Suppressor macrophage (primary cell): Measurements from ENCODE around the gene AFF3.
"Not testable (repeated sequence)": the region's sequence is repeated elsewhere in the genome, so short reads cannot be mapped to it uniquely, and the experiment has no call there.

Experiments
- DNase-seq, 4 experiments: peaks; one replicate each; pipeline ENCODE4 v3.0.0-alpha.2; 2020 to 2022

The AFF3 gene

GRCh38 chr2:100145893-100146656 is 3.7 kb upstream of the AFF3 start:
- no peak for DNase-seq

- no peak for DNase-seq
Measured at GRCh38 chr2:100143286-100143685, 896 bp upstream of the AFF3 start.

GRCh38 chr2:100141906-100142305 is 484 bp downstream of the AFF3 start:
- DNase-seq: peak in 1 of 4 experiments; percentile 7

GRCh38 chr2:100140582-100140981 is 1.8 kb downstream of the AFF3 start:
- peak; percentile 64 to 84 (median 74) for DNase-seq

- no peak for DNase-seq
Measured at GRCh38 chr2:100137866-100138570, 4.4 kb downstream of the AFF3 start.

DNA sequence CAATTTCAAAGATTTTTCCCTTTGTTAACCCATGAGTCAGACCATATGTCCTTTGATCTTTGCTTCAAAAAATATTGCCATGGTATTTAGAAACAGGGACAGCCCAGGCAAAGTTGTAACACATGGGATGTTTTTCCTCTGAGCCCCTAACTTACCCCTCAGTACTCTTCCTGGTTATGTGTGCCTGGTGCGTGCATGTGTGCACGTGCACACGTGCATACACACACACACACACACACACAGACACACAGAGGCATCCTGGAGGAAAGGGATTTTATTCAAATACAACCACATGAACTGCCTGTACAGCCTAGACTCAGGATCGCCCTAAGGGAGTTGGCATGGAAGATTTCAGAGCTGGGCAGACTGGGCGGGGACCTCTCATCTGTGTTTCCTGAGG is 5.1 kb downstream of the AFF3 start:
- no peak for DNase-seq

GRCh38 chr2:100136310-100136709 is 6.1 kb downstream of the AFF3 start:
- no peak for DNase-seq

DNA sequence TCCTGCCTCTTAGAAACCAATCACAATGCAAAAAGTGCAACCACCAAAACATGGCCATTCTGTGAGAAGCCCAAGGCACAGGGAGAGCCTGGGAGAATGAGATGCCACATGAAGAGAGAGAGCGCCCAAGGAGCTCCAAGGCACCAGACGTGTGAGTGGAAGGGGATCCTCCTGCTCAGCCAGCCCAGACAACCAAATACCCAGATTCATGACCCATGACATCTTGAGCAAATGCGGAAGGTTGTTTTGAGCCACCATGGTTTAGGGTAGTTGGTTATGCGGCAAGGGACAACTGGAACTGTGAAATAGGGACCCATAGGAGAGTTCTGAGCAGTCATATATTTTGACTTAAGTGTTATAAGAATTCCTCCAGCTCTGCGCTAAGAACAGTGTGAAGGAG is 7.0 kb downstream of the AFF3 start:
- DNase-seq: no peak

DNA sequence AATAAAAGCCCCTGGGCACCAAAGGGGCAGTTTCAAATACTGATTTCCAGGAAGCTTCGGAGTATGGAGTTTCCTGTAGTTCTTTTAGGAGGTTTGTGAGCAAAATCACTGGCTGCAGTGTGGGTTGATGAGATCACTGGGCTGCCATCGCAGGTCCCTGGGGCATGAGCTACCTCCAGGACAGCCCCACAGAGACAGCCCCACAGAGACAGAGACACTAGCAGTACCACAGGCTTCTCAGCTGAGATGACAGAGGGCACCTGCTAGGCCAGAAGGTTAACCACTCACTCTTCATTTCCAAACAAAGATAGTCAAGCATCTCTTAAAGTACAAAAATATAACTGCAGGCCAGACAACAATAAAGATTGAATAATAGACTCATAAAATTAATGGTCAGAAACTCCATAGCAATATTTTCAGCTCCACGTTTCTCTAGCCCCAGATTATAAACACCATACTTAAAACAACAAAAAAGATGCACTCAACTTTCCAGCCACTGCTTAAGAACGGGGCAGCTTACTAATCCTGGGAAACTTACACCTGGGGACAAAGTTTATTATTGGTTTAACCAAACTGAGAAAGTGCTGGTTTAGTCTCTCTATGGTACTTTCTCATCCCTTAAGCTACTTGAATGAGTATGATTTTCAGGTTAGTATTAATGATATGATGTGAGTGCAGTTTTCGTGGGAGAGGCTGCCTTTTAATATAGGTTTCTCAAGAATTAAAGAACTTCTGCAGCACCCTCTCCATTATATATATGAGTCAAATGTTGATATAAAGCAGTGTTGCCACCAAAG is 11.6 kb downstream of the AFF3 start:
- DNase-seq: no peak

GRCh38 chr2:100126897-100127401 is 15.4 kb downstream of the AFF3 start:
- no peak for DNase-seq

DNA sequence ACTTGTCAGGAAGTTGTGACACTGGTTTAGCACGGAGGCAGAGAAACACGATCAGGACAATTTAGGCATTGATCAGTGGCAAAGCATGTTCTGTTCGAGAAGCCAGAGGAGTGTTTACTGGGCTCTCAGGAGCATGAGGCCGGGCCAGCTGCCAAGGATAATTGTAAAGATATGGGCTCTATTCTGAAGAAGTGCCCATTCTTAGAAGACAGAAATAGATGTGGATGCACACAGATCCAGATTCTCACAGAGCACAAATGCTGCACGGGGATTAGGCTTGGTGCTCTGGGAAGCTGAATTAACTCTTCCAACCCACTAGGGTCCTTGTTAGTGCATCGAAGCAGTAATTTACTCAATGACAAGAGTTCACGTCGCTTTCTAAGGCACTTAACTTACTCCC is 16.2 kb downstream of the AFF3 start:
- DNase-seq: no peak

DNA sequence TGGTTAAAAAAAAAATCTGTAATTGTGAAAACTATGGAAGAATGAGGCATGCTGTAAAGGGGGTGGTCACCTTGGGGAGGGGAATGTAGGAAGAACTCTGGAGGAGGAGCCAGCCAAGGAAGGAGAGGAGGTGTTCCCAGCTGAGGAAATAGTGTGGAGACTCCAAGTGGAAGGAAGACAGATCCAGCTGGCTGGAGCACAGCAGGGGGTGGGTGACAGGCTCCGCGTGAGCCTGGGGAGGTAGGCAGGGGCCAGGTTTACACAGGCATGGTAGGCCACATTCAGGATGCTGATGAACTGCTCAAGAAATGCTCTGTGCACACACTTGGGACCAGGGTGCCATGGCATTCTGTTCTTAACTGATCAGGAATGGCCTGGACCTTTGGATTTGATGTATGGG is 16.8 kb downstream of the AFF3 start:
- no peak for DNase-seq

GRCh38 chr2:100124761-100125160 is 17.6 kb downstream of the AFF3 start:
- no peak for DNase-seq

GRCh38 chr2:100121124-100121718 is 21.2 kb downstream of the AFF3 start:
- DNase-seq: no peak

DNA sequence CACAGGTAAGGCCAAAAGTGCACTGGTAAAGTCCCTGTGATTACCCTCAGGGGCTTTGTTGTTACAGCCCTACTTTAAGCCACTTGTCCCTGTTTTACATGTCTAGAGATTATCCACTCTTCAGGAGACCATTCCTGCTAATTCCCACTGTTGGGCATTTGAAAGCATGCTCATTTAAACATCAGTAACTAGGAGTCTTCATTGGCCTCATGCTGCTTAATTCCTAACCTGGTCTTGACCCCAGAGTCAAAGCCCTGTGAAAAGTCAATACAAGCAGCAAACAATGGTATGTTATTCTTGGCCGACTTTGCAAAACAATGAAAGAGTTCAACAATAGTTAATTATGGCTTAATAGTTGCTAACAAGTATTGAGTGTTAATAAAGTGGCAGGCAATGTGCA is 23.2 kb downstream of the AFF3 start:
- no peak for DNase-seq

- DNase-seq: peak in 3 of 4 experiments; percentile 29 to 56 (median 38)
Measured at GRCh38 chr2:100113990-100114433, 28.4 kb downstream of the AFF3 start.

DNA sequence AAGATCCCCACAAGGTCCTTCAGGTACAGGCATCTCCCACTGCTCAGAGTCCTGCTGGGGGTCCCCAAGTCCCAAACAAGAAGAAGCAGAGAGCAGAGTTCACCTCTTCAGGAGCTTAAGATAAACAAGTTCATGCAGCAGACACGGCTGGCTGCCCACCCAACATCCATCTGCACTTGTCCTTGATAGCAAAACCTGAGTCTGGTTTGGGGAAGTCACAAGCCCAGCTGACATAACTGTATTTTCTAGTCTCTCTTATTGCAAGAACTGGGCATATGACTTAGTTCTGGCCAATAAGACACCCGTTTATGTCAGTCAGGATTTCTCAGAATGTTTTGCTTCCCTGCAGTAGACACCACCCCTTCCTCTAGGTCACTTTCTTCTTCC is 31.8 kb downstream of the AFF3 start:
- peak; percentile 21 to 65 (median 40) for DNase-seq

DNA sequence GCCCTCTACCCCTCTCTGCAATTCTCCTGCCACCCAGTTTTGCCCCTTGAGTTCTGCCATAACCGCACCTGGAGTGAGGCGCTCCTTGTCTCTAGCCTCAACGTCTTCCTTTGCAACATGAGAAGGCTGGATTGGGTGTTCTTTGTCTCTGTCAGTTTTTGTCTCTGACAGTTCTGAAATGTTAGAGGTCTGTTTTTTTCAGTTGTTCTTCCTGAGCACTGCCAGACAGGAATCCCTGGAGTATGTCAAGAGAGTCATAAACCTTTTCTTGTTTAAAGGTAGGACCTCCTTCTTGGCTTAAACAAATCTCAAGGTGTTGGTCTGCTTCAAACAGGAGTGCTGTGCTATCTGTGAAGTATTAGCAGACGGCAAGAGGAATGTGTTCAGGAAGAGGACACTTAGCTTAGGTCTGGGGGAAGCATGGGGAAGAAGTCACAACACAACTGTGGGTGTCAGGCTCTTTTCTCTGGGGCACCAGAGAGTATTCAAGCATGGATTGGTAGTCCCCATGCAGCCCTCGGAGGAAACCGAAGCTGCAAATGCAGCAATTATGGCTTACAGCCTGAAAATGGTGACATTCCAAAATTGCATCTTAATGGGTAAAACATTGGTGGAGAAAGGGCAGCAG is 32.3 kb downstream of the AFF3 start:
- DNase-seq: no peak

DNA sequence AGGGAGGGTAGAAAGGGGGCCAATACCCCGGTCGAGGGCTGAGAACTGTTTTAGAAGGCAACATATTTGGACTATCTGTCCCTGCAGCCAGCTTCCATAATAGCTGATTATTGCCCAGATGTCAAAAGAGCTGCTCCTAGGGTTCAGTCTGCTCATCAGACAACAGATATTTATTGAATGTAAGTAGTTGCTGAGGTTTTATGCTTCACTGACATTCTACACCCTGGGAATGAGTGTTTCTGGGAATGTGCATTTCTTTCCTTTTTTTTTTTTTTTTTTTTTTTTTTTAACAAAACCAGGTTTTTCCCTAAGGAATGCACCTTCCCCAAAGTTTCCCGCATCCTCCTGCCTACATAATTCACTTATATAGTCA is 33.8 kb downstream of the AFF3 start:
- not testable (repeated sequence) for DNase-seq

GRCh38 chr2:100107906-100108647 is 34.3 kb downstream of the AFF3 start:
- DNase-seq: no peak

- DNase-seq: no peak
Measured at GRCh38 chr2:100107440-100107839, 35.0 kb downstream of the AFF3 start.

DNA sequence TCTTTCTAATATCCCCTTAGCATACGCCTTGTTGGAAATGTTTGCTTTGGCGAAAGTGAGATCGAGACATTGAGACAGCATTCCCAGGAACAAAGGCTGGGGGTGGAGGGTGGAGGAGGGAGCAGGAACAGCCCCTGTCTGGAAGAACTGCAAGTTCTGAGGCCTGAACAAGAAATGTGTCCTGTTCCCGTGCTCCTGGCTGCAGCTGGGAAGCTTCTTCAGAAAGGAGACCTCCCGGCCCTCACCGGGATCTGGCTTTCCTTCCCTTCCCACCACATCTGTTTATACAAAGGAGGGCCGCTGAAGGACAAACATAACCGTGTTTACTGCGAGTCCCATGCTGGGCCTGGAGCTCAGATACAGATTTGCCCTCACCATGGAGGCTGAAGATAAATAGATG is 35.9 kb downstream of the AFF3 start:
- no peak for DNase-seq
